ENCODE results near the gene OPN4.
A peak's percentile ranks its signal among the peaks of the same experiment; 100 is the strongest.

GRCh38 chr10:86693721-86694369, 39.5 kb downstream of the OPN4 start:
- peak; percentile 75 for TF ChIP-seq CTCF (IDR thresholded peaks at IDR 0.05)
- no peak for TF ChIP-seq ZBTB33 (IDR thresholded peaks at IDR 0.05; ENCODE audit: borderline replicate concordance, low read depth)
- no peak for TF ChIP-seq NRF1 (IDR thresholded peaks at IDR 0.05; ENCODE audit: low read depth, low read length)
- TF ChIP-seq USF2 (IDR thresholded peaks at IDR 0.05; ENCODE audit: borderline replicate concordance, low read depth, low read length) = no peak
- TF ChIP-seq YY1 (IDR thresholded peaks at IDR 0.05; ENCODE audit: low read depth) = no peak
- TF ChIP-seq EP300 (IDR thresholded peaks at IDR 0.05; ENCODE audit: borderline replicate concordance in 1 of 2, low read depth in 1 of 2, low read length in 1 of 2) = no peak
- TF ChIP-seq GABPA (IDR thresholded peaks at IDR 0.05; ENCODE audit: low read depth) = no peak
- no peak for TF ChIP-seq FOXM1 (IDR thresholded peaks at IDR 0.05; ENCODE audit: low read depth)
- peak; percentile 64 for TF ChIP-seq RAD21 (IDR thresholded peaks at IDR 0.05; ENCODE audit: low read length)
- no peak for TF ChIP-seq REST (IDR thresholded peaks at IDR 0.05; ENCODE audit: low read depth, low read length)
- TF ChIP-seq SIN3A (IDR thresholded peaks at IDR 0.05; ENCODE audit: borderline replicate concordance, low read depth, low read length) = no peak
